HG03342 (cell line): ENCODE results near the gene DHH.

Experiments
- ATAC-seq: cut with Tn5 transposase; IDR thresholded peaks from one replicate; pipeline ENCODE4 v1.9.1; 2021; ENCODE audit warnings: mild to moderate bottlenecking, moderate library complexity; ENCODE audit not compliant: unreplicated experiment

The DHH gene

DNA sequence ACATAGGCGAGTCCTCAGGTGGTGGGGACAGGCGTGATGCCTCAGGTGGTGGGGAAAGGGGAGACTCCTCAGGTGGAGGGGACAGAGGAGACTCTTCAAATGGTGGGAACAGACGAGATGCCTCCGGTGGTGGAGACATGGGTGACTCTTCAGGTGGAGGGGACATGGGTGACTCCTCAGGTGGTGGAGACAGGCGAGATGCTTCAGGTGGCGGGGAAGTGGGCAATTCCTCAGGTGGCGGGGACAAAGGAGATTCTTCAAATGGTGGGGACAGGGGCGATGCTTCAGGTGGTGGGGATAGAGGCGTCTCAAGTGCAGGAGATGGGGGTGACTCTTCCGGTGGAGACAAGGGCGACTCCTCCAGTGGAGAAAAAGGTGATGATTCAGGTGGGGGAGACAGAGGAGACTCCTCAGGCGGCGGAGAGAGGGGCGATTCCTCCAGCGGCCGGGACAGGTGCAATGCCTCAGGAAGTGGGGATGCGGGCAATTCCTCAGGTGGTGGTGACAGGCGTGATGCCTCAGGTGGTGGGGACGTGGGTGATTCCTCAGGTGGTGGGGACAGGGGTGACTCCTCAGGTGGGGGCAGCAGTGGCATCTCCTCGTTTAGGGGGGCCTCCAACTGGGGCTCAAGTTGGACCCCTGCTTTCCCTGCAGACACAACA is 42.7 kb downstream of the DHH start:
- no peak for ATAC-seq

DNA sequence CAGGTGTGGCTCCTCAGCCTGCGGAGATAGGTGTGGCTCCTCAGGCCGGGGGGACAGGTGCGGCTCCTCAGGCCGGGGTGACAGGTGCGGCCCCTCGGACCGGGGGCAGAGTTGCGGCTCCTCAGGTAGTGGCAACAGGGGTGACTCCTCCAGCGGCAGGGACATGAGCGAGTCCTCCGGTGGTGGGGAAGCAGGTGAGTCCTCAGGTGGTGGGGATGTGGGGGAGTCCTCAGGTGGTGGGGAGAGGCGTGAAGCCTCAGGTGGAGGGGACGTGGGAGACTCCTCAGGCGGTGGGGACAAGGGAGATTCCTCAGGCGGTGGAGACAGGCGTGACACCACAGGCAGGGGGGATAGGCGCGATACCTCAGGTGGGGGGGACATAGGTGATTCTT is 43.2 kb downstream of the DHH start:
- no peak for ATAC-seq

DNA sequence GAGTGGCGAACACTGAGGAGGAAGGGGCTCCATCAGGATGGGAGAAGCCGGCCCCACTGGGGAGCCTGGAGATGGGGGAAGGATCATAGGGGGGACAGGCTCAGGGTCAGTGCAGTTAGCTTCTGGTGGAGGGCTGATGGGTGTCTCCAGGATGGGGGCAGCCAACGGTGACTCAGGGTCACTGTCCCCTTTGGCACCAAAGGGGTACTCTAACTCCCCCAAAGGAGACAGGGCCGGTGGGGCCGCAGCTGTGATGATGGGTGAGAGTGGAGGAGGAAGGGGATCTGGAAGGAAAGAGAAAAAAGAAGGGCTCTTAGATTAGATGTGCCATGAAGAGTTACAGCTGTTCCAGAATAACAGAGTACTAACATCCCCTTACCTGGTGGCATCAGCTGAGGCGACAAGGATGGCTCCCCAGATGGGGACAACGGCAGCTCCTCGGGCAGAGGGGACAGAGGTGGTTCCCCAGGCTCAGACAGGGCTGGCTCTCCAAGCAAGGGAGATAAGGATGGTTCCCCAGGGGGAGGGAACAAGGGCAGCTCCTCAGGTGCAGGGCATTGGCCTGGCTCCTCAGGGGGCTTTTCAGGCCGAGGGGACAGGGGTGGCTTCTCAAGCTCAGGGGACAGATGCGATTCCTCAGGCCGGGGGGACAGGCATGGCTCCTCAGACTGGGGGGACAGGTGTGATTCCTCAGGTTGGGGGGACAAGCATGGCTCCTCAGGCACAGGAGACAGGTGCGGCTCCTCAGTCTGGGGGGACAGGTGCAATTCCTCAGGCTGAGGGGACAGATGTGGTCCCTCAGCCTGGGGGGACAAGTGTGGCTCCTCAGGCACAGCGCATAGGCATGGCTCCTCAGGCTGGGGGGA is 43.9 kb downstream of the DHH start:
- ATAC-seq = no peak

DNA sequence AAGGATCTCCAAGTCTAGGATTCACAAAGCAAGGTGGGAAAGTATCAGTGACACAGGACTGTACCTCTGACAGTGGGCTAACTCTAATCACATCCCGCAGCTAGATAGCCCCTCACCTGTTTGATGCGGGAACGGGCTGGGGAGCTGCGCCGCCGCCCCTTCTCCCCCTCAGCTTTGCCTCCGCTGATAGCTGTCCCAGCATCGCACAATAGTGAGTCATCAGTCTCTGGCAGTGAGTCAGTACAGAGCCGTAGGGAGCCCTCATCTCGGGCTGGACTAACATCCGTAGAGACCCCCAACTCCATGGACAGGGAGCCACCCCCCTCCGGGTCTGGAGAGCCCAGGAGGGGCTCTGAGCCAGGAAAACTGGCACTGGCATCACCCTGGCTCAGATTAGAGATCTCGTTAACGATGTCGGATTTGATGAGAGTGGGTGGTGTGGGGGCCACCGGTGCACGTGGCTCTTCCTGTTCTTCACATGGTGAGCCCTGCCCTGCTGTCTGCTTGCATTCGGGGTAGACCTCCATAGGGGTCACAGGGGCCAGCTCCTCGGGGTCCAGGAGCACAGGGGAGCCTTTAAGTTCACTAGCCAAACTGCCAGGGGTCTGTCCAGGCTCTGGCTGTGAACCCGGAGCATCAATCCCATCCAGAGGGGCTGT is 44.9 kb downstream of the DHH start:
- no peak for ATAC-seq

DNA sequence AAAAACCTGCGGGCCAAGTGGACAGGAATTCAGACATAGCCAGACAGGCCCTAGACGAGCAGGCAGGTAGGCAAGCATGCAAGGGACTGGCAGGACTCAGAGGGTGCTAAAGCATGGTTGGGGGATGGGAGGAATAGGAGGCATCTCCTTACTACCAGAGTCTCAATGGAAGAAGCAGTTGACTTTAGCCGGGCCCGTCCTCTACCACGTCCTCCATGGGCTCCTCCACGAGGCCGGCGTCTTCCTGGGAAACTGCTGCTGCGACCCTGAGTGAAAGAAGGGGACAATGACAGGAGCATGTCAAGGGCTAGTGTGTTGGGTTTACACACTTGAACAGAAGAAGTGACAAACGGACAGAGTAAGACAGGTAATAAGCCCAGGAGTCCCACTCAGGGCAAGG is 45.6 kb downstream of the DHH start:
- ATAC-seq = no peak

DNA sequence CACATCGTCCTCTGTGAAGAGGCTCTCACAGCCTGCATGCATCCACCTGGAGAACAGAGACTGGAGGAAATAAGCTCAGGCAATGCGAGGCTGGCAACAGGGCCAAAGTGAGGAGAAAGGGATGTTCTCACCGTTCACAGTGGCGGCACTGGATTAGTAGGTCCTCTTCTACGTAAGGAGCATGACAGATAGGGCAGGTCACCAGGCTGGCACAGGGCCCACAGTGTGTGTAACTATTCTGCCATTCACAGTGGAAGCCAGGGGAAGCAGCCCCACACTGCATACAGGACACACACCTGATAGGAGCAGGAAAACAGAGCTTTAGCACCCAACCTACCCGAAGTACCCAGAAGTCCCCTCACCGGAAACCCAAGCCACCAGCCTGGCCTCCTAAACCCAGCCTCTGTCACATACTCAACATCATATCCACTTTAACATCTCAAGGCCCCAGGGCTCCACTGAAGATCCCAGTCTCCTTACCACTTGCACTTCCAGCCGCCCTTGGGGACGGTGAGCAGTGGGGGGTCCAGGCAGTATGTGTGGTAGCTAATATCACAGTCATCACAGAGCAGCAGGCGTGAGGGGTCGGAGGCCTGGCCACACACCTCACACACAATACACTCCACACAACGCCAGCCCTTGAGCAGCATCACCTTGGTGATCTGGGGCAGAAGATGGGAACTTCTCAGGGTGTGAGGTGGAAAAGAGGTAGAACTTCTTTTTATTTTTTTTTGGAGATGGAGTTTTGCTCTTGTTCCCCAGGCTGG is 48.3 kb downstream of the DHH start:
- no peak for ATAC-seq

DNA sequence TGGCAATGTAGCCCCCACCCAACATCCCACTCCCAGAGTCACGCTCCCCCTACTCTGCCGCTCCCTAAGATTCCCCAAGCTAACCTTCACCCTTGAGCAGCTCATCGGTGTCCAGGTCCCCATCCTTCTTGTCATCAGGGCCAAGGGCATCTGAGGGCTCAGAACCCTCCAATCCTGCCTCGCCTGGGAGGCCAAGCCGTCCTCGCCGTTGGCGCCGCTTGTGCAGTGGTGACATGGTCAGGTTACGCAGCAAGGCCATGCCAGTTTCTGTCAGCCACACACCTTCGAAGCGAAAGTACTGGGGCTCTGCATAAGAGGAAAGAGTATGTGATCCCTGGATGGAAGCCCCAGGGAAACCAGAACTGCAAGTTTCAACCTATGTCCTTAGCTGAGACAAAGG is 49.9 kb downstream of the DHH start:
- no peak for ATAC-seq

DNA sequence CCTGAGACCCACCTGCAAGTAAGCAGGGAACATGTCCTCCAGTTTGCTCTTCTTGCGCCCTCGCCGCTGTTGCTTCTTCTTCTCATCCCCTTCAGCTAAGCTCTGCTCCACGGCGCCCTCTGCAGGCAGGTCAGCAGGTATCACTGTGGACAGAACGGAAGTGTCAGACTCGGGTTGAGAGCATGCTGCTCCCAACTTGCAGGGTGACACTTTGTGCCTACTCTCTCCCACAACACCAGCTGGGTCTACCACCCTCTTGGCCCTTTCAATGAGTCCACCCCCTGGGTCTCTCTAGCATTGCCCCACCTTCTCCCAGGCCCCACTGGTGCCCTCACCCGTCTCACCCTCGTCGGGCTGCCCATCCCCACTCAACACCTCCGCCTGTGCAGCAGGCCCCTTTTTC is 50.7 kb downstream of the DHH start:
- ATAC-seq = no peak

DNA sequence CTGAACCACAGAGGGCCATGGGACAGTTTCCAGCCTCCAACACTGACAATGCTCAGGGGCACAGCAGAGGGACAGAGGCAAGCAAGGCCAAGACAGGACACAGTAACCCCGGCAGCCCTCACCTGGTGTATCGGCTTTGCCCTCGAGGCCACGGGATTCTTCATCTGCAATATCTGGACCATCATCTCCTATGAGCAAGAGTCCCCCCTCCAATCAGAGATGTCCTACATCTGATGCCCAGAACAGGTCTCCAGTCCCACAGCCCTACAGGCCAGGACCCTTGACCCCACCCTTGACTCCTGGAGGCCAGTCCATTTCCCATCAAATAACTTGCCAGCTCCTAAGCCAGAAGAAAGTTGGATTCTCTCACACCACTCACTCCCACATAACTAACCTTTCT is 51.4 kb downstream of the DHH start:
- no peak for ATAC-seq

DNA sequence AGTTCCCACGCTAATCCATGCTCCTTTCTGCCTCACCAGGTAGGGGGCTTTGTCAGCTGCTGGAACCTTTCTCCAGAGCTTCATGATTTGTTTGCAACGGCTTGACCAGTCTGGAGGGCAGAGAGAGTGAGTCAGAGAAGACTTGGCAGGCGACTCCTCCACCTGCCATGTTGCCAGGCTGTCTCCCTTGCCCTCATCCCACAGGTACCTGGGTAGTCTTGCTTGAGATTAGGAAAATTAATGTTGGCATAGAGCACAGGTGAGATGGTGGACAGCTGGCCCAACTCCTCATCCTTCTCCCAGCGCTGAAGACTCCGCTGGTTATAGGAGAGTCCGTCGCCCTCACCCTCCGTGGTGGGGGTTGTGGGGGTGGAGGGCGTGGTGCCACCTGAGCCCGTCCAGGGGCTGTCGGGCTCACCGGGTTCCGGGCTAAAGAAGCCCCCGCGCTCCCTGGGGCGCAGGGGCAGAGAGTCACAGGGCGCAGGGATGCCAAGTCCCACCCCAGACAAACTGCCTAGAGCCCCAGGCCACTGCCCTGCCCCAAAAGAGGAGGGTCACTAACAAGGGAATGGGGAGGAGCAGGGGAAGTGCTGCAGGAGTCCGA is 52.6 kb downstream of the DHH start:
- no peak for ATAC-seq

DNA sequence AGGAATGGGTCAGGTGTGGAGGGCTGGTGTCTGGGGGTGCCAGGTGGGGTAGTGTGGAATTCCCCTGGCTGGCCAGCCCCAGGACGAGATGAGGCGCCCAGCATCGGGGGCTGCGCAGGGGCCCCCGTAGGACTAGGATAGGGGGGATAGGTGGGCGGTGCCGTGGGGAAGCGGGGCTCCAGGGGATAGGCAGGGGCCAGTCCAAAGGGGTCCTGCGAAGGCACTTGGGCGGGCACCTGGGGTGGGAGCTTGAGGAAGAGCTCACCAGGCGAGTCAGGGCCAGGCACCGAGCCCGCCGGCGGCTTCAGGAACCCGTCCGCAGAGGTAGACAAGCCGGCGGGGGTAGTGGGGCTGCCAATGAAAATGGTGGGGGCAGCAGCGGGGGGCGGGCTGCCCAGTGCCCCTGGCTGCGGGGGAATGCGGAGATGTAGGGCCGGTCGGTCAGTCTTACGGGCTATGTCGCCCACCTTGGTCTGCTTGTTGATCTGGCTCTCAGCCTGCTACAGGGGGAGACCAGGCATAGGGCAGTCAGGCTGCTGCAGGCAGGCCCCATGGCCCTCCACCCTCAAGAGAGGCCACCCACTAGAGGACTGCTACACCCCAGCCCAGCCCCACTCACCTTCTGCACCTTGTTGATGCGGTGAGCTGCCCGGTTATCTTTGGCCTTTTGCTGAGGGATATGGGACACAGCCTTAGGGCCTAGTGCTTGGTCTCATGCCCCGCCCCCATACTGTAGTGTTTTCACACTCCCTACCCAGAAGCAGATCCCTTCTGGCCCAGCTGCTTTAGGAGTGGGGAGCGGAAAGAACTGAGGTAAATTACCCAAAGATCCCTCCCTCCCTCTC is 53.3 kb downstream of the DHH start:
- no peak for ATAC-seq

DNA sequence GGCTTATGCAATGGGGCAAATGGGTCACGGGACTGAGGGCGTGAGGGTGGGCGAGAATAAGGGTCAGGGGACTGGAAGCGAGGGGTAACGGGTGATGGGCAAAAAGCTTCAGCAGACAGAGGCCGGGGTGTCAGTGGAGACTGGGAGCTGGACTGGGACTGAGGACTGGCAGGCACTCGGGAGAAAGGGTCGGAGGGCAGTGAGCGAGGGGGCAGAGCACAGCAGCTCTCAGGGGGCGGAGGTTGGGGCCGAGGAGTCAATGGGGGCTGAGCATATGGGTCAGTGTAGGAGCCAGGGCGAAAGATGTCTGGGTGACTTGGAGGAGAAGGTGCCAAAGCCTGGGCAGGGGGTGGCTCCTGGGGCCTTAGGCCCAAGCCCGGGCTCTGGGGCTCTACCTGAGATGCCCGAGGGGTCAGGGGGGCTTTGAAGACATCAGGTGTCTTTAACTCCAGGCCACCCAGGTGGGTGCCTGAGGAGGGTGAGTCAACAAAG is 54.2 kb downstream of the DHH start:
- ATAC-seq = no peak

DNA sequence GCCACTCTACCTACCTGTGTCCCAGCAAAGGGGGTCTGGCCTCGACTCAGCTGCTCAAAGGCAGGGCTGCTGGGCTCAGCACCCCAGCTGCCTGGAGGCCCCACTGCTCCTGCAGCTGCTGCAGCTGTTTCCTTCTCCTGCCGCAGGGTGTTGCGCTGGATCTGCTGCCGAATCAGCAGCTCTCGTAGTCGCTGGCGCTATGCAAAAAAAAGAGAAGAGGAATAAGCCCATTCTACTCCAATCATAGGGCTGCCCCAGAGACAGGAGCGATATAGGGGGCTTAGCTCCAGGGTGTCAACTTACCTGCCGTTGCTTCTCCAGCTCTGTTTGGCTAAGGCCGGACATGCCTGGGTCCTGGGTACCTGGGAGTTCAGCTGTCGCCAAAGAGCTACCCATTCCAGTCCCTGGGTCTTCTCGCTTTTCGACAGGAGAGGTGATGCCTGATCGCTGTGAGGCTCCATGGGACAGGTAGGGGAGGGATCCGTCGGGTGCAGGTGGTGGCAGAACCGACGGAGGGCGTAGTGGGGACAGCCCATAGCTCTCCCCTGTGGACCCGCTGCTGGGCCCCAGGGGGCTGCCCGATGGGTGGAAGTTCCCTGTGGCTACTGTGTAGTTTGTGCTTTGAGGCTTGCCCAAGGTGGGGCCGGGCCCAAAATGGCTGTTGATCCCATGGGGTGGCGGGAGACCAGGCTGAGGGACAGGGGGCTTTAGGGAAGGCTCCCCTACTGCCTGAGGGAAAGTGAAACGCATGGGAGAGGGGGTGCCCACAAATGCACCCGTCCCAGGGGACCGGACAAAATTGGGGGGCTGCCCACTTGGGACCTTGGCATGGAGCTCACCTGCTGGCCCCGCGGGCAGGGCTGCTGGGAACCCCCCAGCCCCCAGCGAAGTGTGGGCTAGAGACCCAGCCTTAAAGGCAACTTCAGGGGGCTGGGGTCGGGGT is 54.9 kb downstream of the DHH start:
- no peak for ATAC-seq

DNA sequence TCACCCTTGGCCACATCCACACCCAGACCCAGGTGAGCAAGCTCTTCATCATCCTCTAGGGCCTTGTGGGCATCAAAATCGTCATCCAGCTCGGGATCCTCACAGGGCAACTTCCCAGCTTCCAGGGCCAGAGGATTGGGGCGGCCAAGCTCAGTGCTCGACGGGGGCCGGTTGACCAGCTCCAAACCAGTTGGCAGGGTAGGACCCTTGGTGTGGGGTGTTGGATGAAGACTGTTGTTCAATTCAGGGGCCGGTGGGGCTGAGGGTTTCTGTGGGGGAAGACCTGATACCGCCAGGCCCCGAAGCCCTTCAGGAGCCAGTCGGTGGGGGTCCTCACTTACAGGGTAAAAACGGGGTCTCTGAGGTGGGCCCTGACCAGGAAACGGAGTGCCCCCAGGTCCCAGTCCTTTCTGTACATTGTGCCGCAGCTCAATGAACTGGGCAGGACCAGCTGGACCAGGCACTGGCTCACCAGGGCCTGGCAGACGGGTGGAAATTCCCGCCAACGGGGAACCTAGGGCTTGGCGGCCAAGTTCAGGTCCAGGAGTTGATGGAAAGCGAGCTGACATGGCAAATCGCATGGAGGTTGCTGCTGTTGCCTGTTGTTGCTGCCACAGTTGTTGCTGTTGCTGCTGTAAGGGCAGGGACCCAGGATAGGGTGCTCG is 56.2 kb downstream of the DHH start:
- ATAC-seq = no peak

DNA sequence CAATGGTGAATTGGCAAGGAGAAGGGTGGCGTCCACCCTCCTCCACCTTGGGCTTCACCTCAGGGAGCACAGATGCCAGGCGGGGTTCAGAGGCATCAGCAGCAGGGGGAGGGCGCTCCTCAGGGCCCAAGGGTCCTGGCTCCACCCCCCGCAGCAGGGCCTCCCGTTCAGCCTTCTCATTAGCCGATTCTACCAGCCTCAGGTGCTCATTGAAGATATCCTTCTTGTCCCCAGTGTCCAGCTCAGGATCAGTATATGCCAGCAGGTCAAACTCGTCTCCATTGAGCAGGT is 56.7 kb downstream of the DHH start:
- ATAC-seq = no peak

DNA sequence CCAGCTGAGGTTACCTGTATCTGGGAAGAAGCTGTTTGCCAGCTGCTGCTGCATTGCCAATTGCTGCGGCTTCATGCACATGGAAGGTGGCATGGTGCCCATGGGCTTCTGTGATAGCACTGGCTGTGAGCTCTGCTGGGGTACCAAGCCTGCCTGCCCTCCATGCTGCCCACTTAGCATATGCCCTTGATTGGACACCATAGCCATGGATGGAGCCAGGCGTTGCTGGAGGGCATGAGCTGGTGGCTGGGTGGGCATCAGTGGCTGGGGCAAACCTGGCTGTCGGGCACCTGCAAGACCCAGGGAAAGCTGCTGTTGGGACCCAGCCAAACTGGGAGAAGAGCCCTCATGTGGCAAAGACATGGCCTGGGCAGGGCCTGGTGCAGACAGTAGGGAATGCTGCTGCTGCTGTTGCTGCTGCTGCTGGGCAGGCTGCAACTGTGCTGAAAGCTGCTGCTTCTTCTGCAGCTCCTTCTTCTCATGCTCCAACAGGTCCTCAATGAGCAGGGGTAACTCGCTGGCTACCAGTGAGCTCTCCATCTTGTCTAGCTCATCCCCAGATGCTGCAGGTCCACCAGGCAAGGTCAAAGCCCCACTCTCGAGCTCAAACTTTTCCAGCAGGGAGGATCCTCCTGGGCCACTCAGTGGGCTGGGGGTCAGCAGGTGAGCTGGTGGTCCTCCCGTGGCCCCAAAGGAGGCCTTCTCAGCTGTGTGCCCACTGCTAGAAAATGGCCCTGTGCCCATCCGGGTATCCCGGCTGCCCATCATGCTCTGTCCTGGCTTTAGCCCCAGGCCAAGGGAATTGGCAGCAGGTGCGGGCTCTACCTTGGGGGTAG is 57.3 kb downstream of the DHH start:
- no peak for ATAC-seq
